ENCODE measurements around the gene PTTG2.
"Not testable (repeated sequence)": the region's sequence is repeated elsewhere in the genome, so short reads cannot be mapped to it uniquely, and the experiment has no call there.

PTTG2 gene

GRCh38 chr4:37973441-37973840 is 13.2 kb downstream of the PTTG2 start:
- Mint-ChIP-seq H3K4me3 (no peak overlapping the region), H3K27me3 (no peaks in the 10 kb centered on the region), H3K36me3 (ENCODE audit: low read depth) (no peaks in the 10 kb centered on the region), H3K9me3 (no peaks in the 10 kb centered on the region), H3K27ac (no peak overlapping the region), H3K4me1 (ENCODE audit: low read depth) (peaks cover 41% of the 10 kb centered on the region)

- H3K9me3 Mint-ChIP-seq, H3K4me3 Mint-ChIP-seq, H3K27ac Mint-ChIP-seq: not testable (repeated sequence)
Observed at GRCh38 chr4:37975321-37975822, 15.2 kb downstream of the PTTG2 start.

DNA sequence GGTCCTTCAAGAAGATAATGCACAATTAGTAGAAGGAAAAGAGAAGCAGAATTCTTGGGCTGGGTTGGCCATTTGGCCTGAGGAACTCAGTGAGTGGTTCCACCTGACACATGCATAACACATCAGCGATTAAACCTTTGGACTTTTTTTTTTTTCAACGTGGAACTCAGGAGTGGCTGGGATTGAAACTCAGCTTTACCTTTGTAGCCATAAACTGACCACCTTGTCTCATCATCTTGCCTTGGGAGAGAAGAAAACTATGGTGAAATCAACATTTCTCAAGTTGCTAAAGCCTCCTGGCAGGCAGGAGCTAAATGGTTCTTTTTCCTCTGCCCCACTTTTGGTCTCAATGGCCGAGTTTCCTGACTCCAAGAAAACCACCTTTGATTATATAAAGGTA is 16.3 kb downstream of the PTTG2 start:
- Mint-ChIP-seq H3K4me3 (peak overlapping the region; percentile 60), H3K27ac (peak overlapping the region; percentile 49), H3K36me3 (ENCODE audit: low read depth) (peaks cover 10% of the 10 kb centered on the region), H3K27me3 (no peaks in the 10 kb centered on the region), H3K9me3 (no peaks in the 10 kb centered on the region), H3K4me1 (ENCODE audit: low read depth) (peaks cover 56% of the 10 kb centered on the region)

More at GRCh38 chr4:37975321-37975822, 15.2 kb downstream of the PTTG2 start:
- Mint-ChIP-seq H3K36me3 (ENCODE audit: low read depth) (peaks cover 10% of the 10 kb centered on the region), H3K4me1 (ENCODE audit: low read depth) (peaks cover 55% of the 10 kb centered on the region)
- H3K27me3 Mint-ChIP-seq: not testable (repeated sequence)

DNA sequence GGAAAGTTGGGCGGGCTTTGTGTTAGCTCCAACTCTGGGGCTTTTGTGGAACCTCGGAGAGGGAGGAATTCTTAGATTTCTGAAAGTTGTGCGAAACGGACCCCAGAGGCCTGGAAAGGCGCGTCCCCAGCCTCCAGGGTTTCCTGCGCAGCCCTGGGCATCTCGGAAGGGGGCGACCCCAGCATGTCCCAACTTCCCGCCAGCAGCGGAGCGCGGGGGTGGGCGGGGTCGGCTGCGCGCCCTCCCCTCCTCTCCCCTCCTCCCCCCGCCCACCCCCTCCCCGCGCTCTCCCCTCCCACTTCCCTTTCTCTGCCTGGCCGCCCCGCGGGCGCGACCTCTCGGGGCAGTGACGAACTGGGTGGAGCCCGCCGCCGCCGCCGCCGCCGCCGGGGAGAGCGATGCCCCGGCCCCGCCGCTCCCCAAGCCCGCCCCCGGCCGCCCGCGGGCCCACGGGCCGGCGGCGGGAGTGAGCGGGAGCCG is 16.8 kb downstream of the PTTG2 start:
- H3K27ac Mint-ChIP-seq: peak overlapping the region; percentile 49
- H3K27me3 Mint-ChIP-seq: no peaks in the 10 kb centered on the region
- peaks cover 10% of the 10 kb centered on the region for H3K36me3 Mint-ChIP-seq (ENCODE audit: low read depth)
- H3K4me1 Mint-ChIP-seq (ENCODE audit: low read depth): peaks cover 57% of the 10 kb centered on the region
- peak overlapping the region; percentile 82 for H3K4me3 Mint-ChIP-seq
- no peaks in the 10 kb centered on the region for H3K9me3 Mint-ChIP-seq

GRCh38 chr4:37977471-37978247 is 17.5 kb downstream of the PTTG2 start:
- H3K36me3 Mint-ChIP-seq (ENCODE audit: low read depth): peaks cover 10% of the 10 kb centered on the region
- peaks cover 63% of the 10 kb centered on the region for H3K4me1 Mint-ChIP-seq (ENCODE audit: low read depth)
- no peaks in the 10 kb centered on the region for H3K9me3 Mint-ChIP-seq
- H3K4me3 Mint-ChIP-seq: peak overlapping the region; percentile 82
- peak overlapping the region; percentile 78 for H3K27ac Mint-ChIP-seq
- no peaks in the 10 kb centered on the region for H3K27me3 Mint-ChIP-seq

DNA sequence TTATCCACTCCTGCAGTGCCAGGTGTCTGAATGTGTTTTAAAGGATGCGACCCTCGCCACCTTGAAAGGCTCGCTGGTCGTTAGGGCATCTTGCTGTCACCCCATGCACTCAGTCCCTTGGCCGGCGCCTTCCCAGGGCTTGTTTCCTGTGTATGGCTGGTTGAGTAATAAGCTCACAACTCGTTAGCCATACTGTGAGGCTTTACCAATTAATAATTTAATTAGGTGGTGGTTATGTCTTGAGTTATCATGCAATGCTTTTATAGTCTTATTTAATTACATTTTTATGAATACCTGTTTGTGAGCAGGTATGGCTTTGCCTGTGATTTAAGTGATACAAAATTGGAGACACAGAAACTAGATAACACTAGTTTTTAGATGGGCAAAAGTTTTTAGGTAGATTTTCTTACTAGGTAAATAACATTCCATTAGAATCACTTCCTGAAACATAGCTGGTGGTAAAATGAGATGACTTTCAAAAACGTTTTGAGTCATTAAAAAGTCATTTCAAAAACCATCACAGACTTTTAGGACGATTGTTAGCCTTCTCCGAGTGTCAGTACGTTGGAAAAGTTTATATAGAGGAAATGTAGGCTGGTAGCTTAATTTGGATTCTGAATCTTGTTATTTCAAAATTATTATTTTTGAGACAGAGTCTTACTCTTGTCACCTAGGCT is 18.2 kb downstream of the PTTG2 start:
- peaks cover 60% of the 10 kb centered on the region for H3K4me1 Mint-ChIP-seq (ENCODE audit: low read depth)
- peak overlapping the region; percentile 82 for H3K4me3 Mint-ChIP-seq
- peaks cover 10% of the 10 kb centered on the region for H3K36me3 Mint-ChIP-seq (ENCODE audit: low read depth)
- H3K27ac Mint-ChIP-seq: peak overlapping the region; percentile 78
- no peaks in the 10 kb centered on the region for H3K27me3 Mint-ChIP-seq
- H3K9me3 Mint-ChIP-seq: no peaks in the 10 kb centered on the region

- no peaks in the 10 kb centered on the region for H3K27me3 Mint-ChIP-seq
- H3K4me3 Mint-ChIP-seq: peak overlapping the region; percentile 41
- H3K36me3 Mint-ChIP-seq (ENCODE audit: low read depth): peaks cover 10% of the 10 kb centered on the region
- H3K4me1 Mint-ChIP-seq (ENCODE audit: low read depth): peaks cover 58% of the 10 kb centered on the region
- no peaks in the 10 kb centered on the region for H3K9me3 Mint-ChIP-seq
- no peak overlapping the region for H3K27ac Mint-ChIP-seq
Observed at GRCh38 chr4:37980246-37980645, 20.0 kb downstream of the PTTG2 start.

DNA sequence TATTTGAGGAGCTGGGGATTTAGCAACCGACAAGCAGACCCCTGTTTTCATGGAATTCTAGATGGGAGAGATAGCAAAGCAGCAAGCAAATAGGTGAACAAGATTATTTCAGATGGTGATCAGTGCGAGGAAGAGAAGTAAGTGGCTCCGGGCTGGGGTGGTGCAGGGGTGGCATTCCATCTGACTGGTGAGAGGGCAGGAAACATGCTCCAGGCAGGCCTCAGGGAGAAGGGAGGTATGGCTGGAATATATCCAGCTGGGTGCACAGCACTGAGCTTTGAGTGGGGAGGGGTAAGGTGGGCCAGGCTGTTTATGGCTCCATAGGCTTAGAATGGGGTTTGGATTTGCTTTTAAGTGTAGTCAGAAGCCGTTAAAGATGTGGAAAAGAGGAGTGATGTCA is 21.2 kb downstream of the PTTG2 start:
- no peak overlapping the region for H3K4me3 Mint-ChIP-seq
- H3K27ac Mint-ChIP-seq: peak overlapping the region; percentile 26
- no peaks in the 10 kb centered on the region for H3K27me3 Mint-ChIP-seq
- peaks cover 17% of the 10 kb centered on the region for H3K36me3 Mint-ChIP-seq (ENCODE audit: low read depth)
- no peaks in the 10 kb centered on the region for H3K9me3 Mint-ChIP-seq
- H3K4me1 Mint-ChIP-seq (ENCODE audit: low read depth): peaks cover 60% of the 10 kb centered on the region

DNA sequence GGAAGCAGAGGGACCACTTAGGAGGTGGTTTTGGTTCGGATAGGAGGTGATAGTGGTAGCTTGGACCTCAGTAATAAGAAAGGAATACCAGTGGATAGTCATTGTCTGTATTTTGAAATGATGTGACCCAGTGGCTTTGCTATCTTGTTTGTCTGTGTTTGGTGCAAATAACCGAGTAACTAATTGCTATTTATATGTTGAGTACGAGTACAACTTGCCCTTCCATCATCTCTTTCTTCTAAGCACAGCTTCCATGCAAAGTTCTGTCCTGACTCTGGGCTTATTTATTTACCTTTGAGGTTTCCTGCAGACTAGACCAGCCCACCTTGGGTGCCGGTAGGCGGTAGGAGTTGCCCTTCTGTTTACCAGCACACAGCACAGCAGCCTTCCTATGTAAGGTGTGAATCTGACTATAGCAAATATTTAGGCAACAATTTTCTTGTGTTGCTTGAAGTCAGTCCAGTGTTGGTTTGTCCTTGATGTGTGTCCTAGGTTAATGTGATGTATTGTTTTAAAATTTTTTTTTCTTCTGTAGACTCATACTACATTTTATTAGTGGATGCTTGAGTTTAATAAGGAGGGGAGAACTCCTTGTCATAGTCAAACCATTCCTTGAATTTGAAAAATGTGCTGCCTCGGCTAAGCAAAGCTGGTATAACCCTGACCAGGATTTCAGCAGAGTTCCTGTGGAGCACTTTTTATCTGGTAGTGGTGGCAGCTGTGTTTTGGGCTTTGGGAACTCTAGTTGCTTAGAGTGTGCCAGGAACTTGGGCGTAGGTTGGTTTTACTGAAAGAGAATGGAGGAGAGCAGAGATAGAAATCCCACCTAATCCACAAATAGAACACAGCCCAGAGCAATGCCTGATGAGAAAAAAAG is 21.9 kb downstream of the PTTG2 start:
- Mint-ChIP-seq H3K4me1 (ENCODE audit: low read depth) (peaks cover 57% of the 10 kb centered on the region), H3K27ac (no peak overlapping the region), H3K4me3 (no peak overlapping the region), H3K36me3 (ENCODE audit: low read depth) (peaks cover 17% of the 10 kb centered on the region), H3K27me3 (no peaks in the 10 kb centered on the region), H3K9me3 (no peaks in the 10 kb centered on the region)

GRCh38 chr4:37982736-37983135 is 22.5 kb downstream of the PTTG2 start:
- Mint-ChIP-seq H3K4me1 (ENCODE audit: low read depth) (peaks cover 57% of the 10 kb centered on the region), H3K27ac (no peak overlapping the region), H3K27me3 (no peaks in the 10 kb centered on the region), H3K4me3 (no peak overlapping the region), H3K36me3 (ENCODE audit: low read depth) (peaks cover 22% of the 10 kb centered on the region), H3K9me3 (no peaks in the 10 kb centered on the region)

DNA sequence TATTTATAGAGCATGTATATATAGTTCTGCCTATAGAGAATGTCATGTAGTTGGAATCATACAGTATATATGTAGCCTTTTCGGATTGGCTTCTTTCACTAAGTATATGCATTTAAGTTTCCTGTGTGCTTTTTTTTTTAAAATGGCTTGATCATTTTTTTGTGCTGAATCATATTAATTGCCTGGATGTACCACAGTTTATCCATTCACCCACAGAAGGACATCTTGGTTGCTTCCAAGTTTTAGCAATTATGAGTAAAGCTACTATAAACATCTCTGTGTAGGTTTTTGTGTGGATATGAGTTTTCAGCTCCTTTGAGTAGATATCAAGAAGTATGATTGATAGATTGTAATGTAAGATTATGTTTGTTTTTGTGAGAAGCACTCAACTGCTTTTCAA is 23.8 kb downstream of the PTTG2 start:
- Mint-ChIP-seq H3K9me3 (no peaks in the 10 kb centered on the region), H3K36me3 (ENCODE audit: low read depth) (peaks cover 31% of the 10 kb centered on the region), H3K27me3 (no peaks in the 10 kb centered on the region), H3K27ac (no peak overlapping the region), H3K4me1 (ENCODE audit: low read depth) (peaks cover 48% of the 10 kb centered on the region), H3K4me3 (no peak overlapping the region)

GRCh38 chr4:37985730-37986275 is 25.6 kb downstream of the PTTG2 start:
- peaks cover 39% of the 10 kb centered on the region for H3K4me1 Mint-ChIP-seq (ENCODE audit: low read depth)
- H3K27ac Mint-ChIP-seq: no peak overlapping the region

DNA sequence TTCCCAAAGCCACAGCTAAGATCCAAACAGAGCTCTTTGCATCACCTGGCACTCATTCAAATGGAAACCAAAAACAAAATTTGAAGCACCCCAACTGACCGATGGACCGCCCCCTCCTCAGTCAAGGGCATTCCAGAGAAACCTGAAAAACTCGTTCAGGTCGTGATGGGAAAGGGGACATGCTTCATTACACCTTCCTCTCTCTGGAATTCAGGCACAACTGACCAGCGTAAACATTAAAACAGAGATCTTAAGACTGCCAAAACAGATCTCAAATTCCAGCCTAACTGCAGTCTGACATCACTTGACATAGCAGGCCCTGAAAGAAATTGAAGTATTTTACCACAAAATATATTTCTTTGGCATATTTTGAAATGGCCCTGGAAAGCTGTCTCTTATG is 28.5 kb downstream of the PTTG2 start:
- Mint-ChIP-seq H3K27me3 (no peaks in the 10 kb centered on the region), H3K4me1 (ENCODE audit: low read depth) (peaks cover 28% of the 10 kb centered on the region), H3K4me3 (no peak overlapping the region), H3K36me3 (ENCODE audit: low read depth) (peaks cover 21% of the 10 kb centered on the region), H3K9me3 (no peaks in the 10 kb centered on the region), H3K27ac (no peak overlapping the region)

More at GRCh38 chr4:37985730-37986275, 25.6 kb downstream of the PTTG2 start:
- Mint-ChIP-seq H3K4me3 (no peak overlapping the region), H3K9me3 (no peaks in the 10 kb centered on the region), H3K27me3 (no peaks in the 10 kb centered on the region), H3K36me3 (ENCODE audit: low read depth) (peaks cover 21% of the 10 kb centered on the region)

All from stimulated activated naive CD8-positive, alpha-beta T cell treated with anti-CD3 and anti-CD28 coated beads, Interleukin-15, Interleukin-2, amounts not matched to agents 100 ng/mL and 50 ng/mL, for 24 hours (primary cell).